AG08395 (cell line): ENCODE measurements around the gene ADIPOQ.
A peak's percentile ranks its signal among the peaks of the same experiment; 100 is the strongest.
"Not testable (repeated sequence)": the region's sequence is repeated elsewhere in the genome, so short reads cannot be mapped to it uniquely, and the experiment has no call there.

Experiments used
- DNase-seq: peaks from one replicate; pipeline ENCODE4 v3.0.0; 2012; ENCODE audit warnings: mixed read lengths, low spot score

ADIPOQ gene

GRCh38 chr3:186842426-186843038, at the start of gene ADIPOQ:
Gene ADIPOQ, plus strand, starts transcription at chr3:186842710. Its CDS starts 10,349 bp downstream, at chr3:186853059.
- no peak for DNase-seq

GRCh38 chr3:186798239-186798874, 44.2 kb upstream of the ADIPOQ start:
- DNase-seq = no peak

GRCh38 chr3:186800285-186800684, 42.2 kb upstream of the ADIPOQ start:
- no peak for DNase-seq

GRCh38 chr3:186802701-186803100, 39.8 kb upstream of the ADIPOQ start:
- no peak for DNase-seq

GRCh38 chr3:186803447-186803846, 39.1 kb upstream of the ADIPOQ start:
- DNase-seq = not testable (repeated sequence)

GRCh38 chr3:186806089-186807055, 36.1 kb upstream of the ADIPOQ start, which contains the start of gene RFC4:
Gene RFC4, minus strand, starts transcription at chr3:186806482. Its CDS starts 1,769 bp downstream, at chr3:186804713.
- DNase-seq = peak; percentile 82

- DNase-seq = no peak
These were observed 35.3 kb upstream of the ADIPOQ start for GRCh38 chr3:186807231-186807630.

GRCh38 chr3:186810336-186810996, 32.0 kb upstream of the ADIPOQ start:
- no peak for DNase-seq

GRCh38 chr3:186811313-186811712, 31.2 kb upstream of the ADIPOQ start:
- not testable (repeated sequence) for DNase-seq

- DNase-seq = no peak
These were observed 28.4 kb upstream of the ADIPOQ start for GRCh38 chr3:186814100-186814499.

- peak; percentile 41 for DNase-seq
These were observed 27.1 kb upstream of the ADIPOQ start for GRCh38 chr3:186815435-186815834.

GRCh38 chr3:186818516-186818915, 24.0 kb upstream of the ADIPOQ start:
- DNase-seq = no peak

GRCh38 chr3:186818956-186819355, 23.6 kb upstream of the ADIPOQ start:
- DNase-seq = no peak

- DNase-seq = peak; percentile 55
These were observed 20.8 kb upstream of the ADIPOQ start for GRCh38 chr3:186821429-186822387.

- DNase-seq = not testable (repeated sequence)
These were observed 20.1 kb upstream of the ADIPOQ start for GRCh38 chr3:186822388-186822759.

GRCh38 chr3:186823386-186823785, 19.1 kb upstream of the ADIPOQ start:
- no peak for DNase-seq

- no peak for DNase-seq
These were observed 17.9 kb upstream of the ADIPOQ start for GRCh38 chr3:186824430-186825139.

- DNase-seq = peak; percentile 52
These were observed 17.2 kb upstream of the ADIPOQ start for GRCh38 chr3:186825294-186825821.

- no peak for DNase-seq
These were observed 16.6 kb upstream of the ADIPOQ start for GRCh38 chr3:186825872-186826409.
